GM18909 (cell line): ENCODE results near the gene OR5M3.

ENCODE experiments used
- ATAC-seq: cut with Tn5 transposase; IDR thresholded peaks from one replicate; pipeline ENCODE4 v1.9.1; 2021; ENCODE audit warnings: mild to moderate bottlenecking; ENCODE audit not compliant: unreplicated experiment, poor library complexity

The OR5M3 gene

GRCh38 chr11:56473252-56473651 is at the start of gene OR5M3:
Gene OR5M3 (minus strand): TSS chr11:56473352. CDS start chr11:56470497, 2,855 bp downstream.
- no peak for ATAC-seq

DNA sequence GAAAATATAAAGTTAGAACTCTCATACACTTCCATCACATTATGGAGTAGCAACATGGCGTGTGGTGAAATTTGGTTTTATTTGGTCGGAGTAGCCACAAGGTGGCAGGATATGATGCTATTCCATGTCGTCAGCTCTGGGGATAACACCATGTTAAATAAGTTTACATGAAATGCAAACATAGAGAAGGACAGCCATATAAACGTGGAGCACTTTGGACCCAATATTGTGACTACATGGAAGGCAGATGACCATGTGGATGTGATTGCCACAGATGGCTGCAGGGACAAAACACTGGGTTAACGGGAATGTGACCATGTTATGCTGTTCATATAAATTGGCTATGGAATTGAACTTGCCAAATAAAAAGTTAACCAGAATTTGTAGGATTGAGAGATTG is 48.9 kb upstream of the OR5M3 start:
- no peak for ATAC-seq

DNA sequence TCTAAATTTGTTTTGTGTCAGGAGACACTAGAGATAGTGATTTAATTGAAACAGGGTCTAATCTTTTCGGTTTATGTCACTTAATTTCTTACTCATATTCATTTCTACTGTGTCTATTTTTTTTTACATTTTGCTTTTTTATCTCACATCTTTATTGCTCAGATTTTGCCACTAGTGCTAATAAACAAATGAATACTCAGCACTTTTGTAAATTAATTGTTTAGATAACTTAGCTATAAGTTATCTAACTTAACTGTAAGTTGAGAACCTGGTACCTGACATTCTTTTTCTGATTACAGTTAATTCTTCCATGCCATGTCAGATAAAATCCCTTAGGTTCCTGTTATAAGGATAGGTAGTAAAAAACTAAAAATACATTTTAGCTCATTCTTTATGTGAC is 40.1 kb upstream of the OR5M3 start:
- no peak for ATAC-seq

- ATAC-seq: no peak
These were observed 36.3 kb upstream of the OR5M3 start for GRCh38 chr11:56509439-56509838.

DNA sequence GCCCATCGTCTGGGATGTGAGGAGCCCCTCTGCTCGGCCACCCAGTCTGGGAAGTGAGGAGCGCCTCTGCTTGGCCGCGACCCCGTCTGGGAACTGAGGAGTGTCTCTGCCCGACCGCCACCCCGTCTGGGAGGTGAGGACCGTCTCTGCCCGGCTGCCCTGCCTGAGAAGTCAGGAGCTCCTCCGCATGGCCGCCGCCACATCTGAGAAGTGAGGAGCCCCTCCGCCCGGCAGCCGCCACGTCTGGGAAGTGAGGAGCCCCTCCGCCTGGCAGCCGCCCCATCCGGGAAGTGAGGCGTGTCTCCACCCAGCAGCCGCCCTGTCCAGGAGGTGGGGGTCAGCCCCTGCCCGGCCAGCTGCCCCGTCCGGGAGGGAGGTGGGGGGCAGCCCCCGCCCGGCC is 23.9 kb upstream of the OR5M3 start:
- no peak for ATAC-seq

DNA sequence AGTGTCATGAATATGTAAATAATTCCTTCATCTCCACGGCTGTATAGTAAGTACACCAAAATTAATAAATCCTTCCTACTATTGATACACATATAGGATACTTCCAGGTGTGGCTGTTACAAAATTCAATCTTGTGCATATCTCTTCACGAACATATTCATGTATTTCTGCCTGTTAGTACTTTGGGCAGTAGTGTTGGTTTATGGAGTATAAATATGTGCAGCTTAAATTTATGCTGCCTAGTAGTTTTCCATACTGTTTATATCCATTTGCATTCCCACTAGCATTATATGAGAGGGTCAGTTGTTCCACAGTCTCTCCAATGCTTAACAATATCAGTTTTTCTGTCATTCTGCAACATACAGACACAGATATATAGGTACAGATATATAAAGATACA is 22.0 kb upstream of the OR5M3 start:
- no peak for ATAC-seq

- ATAC-seq: no peak
These were observed 18.1 kb upstream of the OR5M3 start, which contains the start of gene OR5M8 for GRCh38 chr11:56491270-56491669. Gene OR5M8 (minus strand): TSS chr11:56491370. CDS start chr11:56491370, 0 bp downstream.

- ATAC-seq: no peak
These were observed 13.6 kb upstream of the OR5M3 start for GRCh38 chr11:56486801-56487200.

DNA sequence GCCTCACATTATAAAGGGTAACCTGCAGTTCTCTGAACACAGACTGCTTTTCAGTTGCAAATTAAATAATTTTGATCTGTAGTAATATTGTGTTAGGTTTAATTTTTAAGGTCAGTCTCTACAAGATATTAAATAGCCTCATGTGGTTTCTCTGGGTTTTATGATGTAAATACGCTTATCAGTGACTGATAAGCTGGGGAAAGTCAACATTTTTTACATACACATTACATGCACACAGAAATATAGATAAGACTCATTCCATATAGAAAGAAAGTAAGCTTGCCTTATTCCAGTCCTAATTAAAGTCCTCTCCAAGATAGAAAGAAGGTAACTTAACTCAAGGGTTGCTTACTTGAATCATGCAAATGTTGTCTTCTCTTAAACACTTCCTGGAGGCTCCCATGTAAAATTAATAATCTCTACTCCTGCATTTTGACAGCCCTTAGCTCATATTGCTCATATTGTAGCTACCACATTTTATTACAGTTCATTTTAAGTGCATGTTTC is 1.6 kb upstream of the OR5M3 start:
- no peak for ATAC-seq

DNA sequence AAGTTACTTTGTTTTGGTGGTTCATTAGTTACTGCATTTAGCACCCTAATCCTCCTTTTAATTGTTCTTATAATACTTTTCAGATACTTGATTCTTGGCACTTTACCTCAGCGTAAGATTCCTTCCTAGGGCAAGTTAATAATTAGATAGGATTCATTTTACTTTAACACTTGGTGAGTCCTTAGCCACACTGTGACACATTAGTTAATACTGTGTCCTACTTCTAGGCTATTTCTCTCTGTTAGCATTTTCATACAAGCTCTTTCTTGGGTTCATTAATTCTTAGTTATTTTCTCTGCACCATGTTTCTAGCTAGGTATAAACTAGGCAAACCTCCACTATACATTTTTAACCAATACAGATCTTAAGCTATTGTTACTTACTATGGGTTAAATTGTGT is 16.1 kb downstream of the OR5M3 start:
- no peak for ATAC-seq

GRCh38 chr11:56453521-56453920 is 19.6 kb downstream of the OR5M3 start:
- no peak for ATAC-seq
